PC-3 (cell line): Measurements from ENCODE around the gene DMGDH.

Source experiments
- EZH2 ChIP-seq: fragments of 300-600 bp; sonication (generic); IDR thresholded peaks from one replicate; pipeline ENCODE4 v1.6.1; 2017; ENCODE audit warnings: antibody characterized with exemption, mild to moderate bottlenecking, low read length; ENCODE audit not compliant: unreplicated experiment
- TF ChIP-seq, protein P1 (sequence below): fragments of 300-600 bp; sonication (generic); conservative IDR thresholded peaks from 2 replicates; pipeline ENCODE4 v1.5.1; 2017; ENCODE audit warnings: antibody characterized with exemption, low read depth, mild to moderate bottlenecking, low read length

DNA sequence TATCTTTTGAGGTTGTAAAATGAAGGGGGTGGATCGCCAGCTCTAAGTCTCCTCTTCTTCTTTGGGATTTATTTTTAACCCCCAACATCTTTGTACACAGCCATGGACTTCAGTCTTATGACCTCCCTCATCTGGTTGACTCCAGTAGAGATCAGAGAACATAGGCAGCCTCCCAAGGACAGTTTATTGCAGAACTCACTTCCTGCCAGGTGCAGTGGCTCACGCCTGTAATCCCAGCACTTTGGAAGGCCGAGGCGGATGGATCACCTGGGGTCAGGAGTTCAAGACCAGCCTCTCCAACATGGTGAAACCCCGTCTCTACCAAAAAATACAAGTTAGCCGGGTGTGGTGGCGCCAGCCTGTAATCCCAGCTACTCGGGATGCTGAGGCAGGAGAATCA, 39.3 kb upstream of the DMGDH start:
- no peak for TF ChIP-seq EZH2
- TF ChIP-seq, protein P1, sequence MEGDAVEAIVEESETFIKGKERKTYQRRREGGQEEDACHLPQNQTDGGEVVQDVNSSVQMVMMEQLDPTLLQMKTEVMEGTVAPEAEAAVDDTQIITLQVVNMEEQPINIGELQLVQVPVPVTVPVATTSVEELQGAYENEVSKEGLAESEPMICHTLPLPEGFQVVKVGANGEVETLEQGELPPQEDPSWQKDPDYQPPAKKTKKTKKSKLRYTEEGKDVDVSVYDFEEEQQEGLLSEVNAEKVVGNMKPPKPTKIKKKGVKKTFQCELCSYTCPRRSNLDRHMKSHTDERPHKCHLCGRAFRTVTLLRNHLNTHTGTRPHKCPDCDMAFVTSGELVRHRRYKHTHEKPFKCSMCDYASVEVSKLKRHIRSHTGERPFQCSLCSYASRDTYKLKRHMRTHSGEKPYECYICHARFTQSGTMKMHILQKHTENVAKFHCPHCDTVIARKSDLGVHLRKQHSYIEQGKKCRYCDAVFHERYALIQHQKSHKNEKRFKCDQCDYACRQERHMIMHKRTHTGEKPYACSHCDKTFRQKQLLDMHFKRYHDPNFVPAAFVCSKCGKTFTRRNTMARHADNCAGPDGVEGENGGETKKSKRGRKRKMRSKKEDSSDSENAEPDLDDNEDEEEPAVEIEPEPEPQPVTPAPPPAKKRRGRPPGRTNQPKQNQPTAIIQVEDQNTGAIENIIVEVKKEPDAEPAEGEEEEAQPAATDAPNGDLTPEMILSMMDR: no peak
